ENCODE results near the gene MAPK10.

The MAPK10 gene

GRCh38 chr4:85956293-85956945 lies 403.4 kb downstream of the MAPK10 start:
- TF ChIP-seq, protein P1, sequence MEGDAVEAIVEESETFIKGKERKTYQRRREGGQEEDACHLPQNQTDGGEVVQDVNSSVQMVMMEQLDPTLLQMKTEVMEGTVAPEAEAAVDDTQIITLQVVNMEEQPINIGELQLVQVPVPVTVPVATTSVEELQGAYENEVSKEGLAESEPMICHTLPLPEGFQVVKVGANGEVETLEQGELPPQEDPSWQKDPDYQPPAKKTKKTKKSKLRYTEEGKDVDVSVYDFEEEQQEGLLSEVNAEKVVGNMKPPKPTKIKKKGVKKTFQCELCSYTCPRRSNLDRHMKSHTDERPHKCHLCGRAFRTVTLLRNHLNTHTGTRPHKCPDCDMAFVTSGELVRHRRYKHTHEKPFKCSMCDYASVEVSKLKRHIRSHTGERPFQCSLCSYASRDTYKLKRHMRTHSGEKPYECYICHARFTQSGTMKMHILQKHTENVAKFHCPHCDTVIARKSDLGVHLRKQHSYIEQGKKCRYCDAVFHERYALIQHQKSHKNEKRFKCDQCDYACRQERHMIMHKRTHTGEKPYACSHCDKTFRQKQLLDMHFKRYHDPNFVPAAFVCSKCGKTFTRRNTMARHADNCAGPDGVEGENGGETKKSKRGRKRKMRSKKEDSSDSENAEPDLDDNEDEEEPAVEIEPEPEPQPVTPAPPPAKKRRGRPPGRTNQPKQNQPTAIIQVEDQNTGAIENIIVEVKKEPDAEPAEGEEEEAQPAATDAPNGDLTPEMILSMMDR (IDR thresholded peaks at IDR 0.05; ENCODE audit: low read depth, low read length): no peak
- no peak for TF ChIP-seq POLR2A (IDR thresholded peaks at IDR 0.05; ENCODE audit: extremely low read depth, insufficient read length)
- no peak for TF ChIP-seq MAX (IDR thresholded peaks at IDR 0.05; ENCODE audit: low read depth, low read length)
- no peak for TF ChIP-seq MYC (IDR thresholded peaks at IDR 0.05; ENCODE audit: low read depth, low read length)
- DNase-seq (ENCODE audit: low read depth): no peak
- no peak overlapping the region for H3K4me3 ChIP-seq (ENCODE audit: low read depth, low read length)

DNA sequence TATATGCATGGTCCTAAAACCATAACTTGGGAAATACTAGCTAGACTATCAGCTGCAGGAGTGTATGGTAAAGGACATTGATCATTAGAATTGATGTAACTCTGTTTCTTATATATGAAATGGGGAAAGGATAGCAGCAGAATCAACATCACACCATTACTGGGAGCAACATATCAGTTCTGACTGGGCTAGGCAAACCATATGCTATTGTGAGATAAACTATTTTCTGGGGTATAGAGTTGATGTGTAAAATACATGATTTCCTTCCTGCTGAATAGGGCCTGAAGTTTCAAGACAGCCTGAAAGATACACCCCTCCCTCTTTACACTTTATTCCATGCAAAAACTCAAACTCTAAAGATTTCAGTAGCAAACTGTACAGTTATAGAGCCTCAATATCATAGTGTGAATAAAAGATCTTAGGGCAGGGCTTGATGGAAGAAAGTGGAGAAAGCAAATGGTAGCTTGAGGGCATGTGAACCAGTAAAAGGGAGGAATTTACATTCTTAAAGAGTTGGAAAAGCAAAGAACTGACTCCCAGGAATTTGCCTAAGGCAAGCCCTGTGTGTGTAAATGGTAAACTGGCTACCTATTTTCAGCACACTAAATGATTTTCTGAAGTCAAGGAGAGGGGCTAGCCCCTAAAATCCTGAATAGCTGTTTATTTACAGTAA lies 404.1 kb downstream of the MAPK10 start:
- DNase-seq (ENCODE audit: low read depth): no peak
- TF ChIP-seq, protein P1 (IDR thresholded peaks at IDR 0.05; ENCODE audit: low read depth, low read length): no peak
- no peak for TF ChIP-seq MYC (IDR thresholded peaks at IDR 0.05; ENCODE audit: low read depth, low read length)
- no peak for TF ChIP-seq MAX (IDR thresholded peaks at IDR 0.05; ENCODE audit: low read depth, low read length)
- TF ChIP-seq POLR2A (IDR thresholded peaks at IDR 0.05; ENCODE audit: extremely low read depth, insufficient read length): no peak
- no peak overlapping the region for H3K4me3 ChIP-seq (ENCODE audit: low read depth, low read length)

DNA sequence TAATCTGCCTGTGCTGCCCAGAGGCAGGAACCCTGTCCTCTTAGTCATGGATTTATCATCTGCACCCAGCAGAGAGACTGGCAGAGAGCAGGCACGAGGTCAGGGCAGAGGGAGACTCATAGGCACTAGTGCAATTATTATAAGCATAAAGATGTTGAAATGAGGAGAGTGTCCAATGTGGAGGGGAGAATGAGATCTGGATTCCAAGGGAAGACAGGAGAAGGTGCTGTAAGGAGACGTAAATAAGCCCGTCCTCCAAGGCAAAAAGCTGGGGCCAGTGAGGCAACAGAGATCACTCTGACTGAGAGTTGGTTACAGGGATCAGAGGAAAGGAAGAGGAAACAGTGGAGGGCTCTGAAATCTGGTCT lies 406.2 kb downstream of the MAPK10 start:
- no peak overlapping the region for H3K4me3 ChIP-seq (ENCODE audit: low read depth, low read length)
- DNase-seq (ENCODE audit: low read depth): no peak

DNA sequence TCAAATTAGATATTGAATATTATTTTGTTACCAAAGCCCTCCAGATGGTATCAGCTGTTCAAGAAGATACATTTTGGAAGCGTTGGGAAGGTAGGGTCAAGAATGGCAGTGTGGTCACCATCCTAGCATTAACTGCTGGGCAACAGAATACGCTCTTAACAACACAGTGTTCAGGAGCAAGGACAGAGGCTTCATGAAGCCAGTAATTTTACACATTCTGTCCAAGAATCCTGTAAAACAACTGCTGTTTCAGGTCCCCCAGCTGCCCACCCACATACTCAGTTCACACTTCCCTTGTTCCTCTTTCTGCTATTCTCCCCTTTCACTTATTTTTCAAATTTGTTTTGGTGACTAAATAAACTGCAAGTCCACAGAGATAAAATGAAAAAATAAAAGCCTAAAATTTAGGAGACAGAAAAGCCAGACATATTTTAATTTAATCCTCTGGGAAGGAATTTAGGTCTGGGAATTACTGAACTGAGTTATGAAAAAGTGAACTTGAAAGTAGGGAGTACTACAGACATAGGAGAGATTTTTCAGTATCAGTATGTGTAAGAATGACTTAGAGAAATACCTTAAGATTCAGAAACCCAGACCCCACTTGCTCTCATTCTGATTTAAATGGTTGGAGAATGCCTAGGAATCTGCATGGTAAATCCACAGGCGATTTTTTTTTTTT lies 406.7 kb downstream of the MAPK10 start:
- TF ChIP-seq MAX (IDR thresholded peaks at IDR 0.05; ENCODE audit: low read depth, low read length) (no peak), MYC (IDR thresholded peaks at IDR 0.05; ENCODE audit: low read depth, low read length) (no peak)
- no peak overlapping the region for H3K4me3 ChIP-seq (ENCODE audit: low read depth, low read length)
- no peak for DNase-seq (ENCODE audit: low read depth)

More for the DNA sequence above, 406.2 kb downstream of the MAPK10 start:
- TF ChIP-seq MAX (IDR thresholded peaks at IDR 0.05; ENCODE audit: low read depth, low read length) (no peak), MYC (IDR thresholded peaks at IDR 0.05; ENCODE audit: low read depth, low read length) (no peak), POLR2A (IDR thresholded peaks at IDR 0.05; ENCODE audit: extremely low read depth, insufficient read length) (no peak)
- TF ChIP-seq, protein P1 (IDR thresholded peaks at IDR 0.05; ENCODE audit: low read depth, low read length): no peak

- no peak for DNase-seq (ENCODE audit: low read depth)
- TF ChIP-seq, protein P1 (IDR thresholded peaks at IDR 0.05; ENCODE audit: low read depth, low read length): no peak
- TF ChIP-seq POLR2A (IDR thresholded peaks at IDR 0.05; ENCODE audit: extremely low read depth, insufficient read length): no peak
- TF ChIP-seq MAX (IDR thresholded peaks at IDR 0.05; ENCODE audit: low read depth, low read length): no peak
- TF ChIP-seq MYC (IDR thresholded peaks at IDR 0.05; ENCODE audit: low read depth, low read length): no peak
- no peak overlapping the region for H3K4me3 ChIP-seq (ENCODE audit: low read depth, low read length)
Measured at GRCh38 chr4:85952528-85952927, 407.3 kb downstream of the MAPK10 start.

GRCh38 chr4:85951099-85951498 lies 408.8 kb downstream of the MAPK10 start:
- TF ChIP-seq, protein P1 (IDR thresholded peaks at IDR 0.05; ENCODE audit: low read depth, low read length): no peak
- TF ChIP-seq MYC (IDR thresholded peaks at IDR 0.05; ENCODE audit: low read depth, low read length) (no peak), MAX (IDR thresholded peaks at IDR 0.05; ENCODE audit: low read depth, low read length) (no peak), POLR2A (IDR thresholded peaks at IDR 0.05; ENCODE audit: extremely low read depth, insufficient read length) (no peak)
- H3K4me3 ChIP-seq (ENCODE audit: low read depth, low read length): no peak overlapping the region
- no peak for DNase-seq (ENCODE audit: low read depth)

Measured in NB4 (cell line).